Tibial nerve (tissue), 4 donors: ENCODE measurements around the gene PDE6H.

Source experiments
- CTCF ChIP-seq, 5 experiments: fragments of 200-600 bp in 3 of 5; fragments of 450-650 bp in 2 of 5; sonication (generic) in 3 of 5; IDR thresholded peaks; one replicate each; pipeline ENCODE4 v1.5.1; 2016 to 2019; ENCODE audit warnings: antibody characterized with exemption in 5 of 5, mild to moderate bottlenecking in 3 of 5, moderate library complexity in 2 of 5
- EP300 ChIP-seq, 2 donors: sonication (generic); formaldehyde crosslinking; IDR thresholded peaks; one replicate each; pipeline ENCODE4 v1.6.1; 2017; ENCODE audit warnings: antibody characterized with exemption in 2 of 2, mild to moderate bottlenecking in 1 of 2
- POLR2A ChIP-seq, 2 donors: fragments of 450-650 bp; IDR thresholded peaks; one replicate each; pipeline ENCODE4 v1.6.1; 2017; ENCODE audit warnings: antibody characterized with exemption in 2 of 2, mild to moderate bottlenecking in 2 of 2, moderate library complexity in 2 of 2

- no peak for TF ChIP-seq CTCF (IDR thresholded peaks at IDR 0.05)
- TF ChIP-seq POLR2A (IDR thresholded peaks at IDR 0.05) = no peak
- TF ChIP-seq EP300 (IDR thresholded peaks at IDR 0.05) = no peak
Measured at GRCh38 chr12:14931359-14931758, 41.5 kb upstream of the PDE6H start.
